Measurements from ENCODE around the gene PLLP. TPM values are rescaled to one million over a fixed set of nuclear protein-coding genes. Genes with fewer than 3 reads are reported as not detected.
A peak's percentile ranks its signal among the peaks of the same experiment; 100 is the strongest.

Gene PLLP
- total RNA-seq, 1 experiment from 2014 or later, result 0.72 TPM

GRCh38 chr16:57305159-57305811 is 20.8 kb upstream of the PLLP start:
- H3K9me3 ChIP-seq (ENCODE audit: control insufficient read depth, insufficient read depth, low read depth, low read length), result no peaks in the 10 kb centered on the region
- DNase-seq (ENCODE audit: low read depth, low spot score) (no peak), ATAC-seq (no peak)
- in situ Hi-C loops (cut with HindIII; ENCODE audit: low pct_unique_long_range_greater_than_20kb, low sequenced_read_pairs) (no loop called here), intact Hi-C loops (cut with micrococcal nuclease; ENCODE audit: unreplicated experiment) (no loop called here)
- H3K4me1 ChIP-seq (ENCODE audit: control insufficient read depth, insufficient read depth, low read length), result peaks cover 4% of the 10 kb centered on the region; the same call in 1 of the 2 replicates
- BruUV-seq (replicated peaks), result no TSS peak
- no peaks in the 10 kb centered on the region for H3K27me3 ChIP-seq (ENCODE audit: control insufficient read depth, insufficient read depth, low read length)
- H3K27ac ChIP-seq (ENCODE audit: low read length), result no peak overlapping the region; the same call in 1 of the 2 replicates
- H3K36me3 ChIP-seq (ENCODE audit: control insufficient read depth, insufficient read depth, low read length), result no peaks in the 10 kb centered on the region
- ChIA-PET CTCF (interaction anchor here (1.5 kb wide), 1 partner anchor 112 kb away, joined by 8 read pairs; no protein-coding TSS in a partner anchor), POLR2A (no interaction called here)
- TF ChIP-seq REST (IDR thresholded peaks at IDR 0.05; ENCODE audit: insufficient read depth in 1 of 2, low read depth in 2 of 2, low read length in 1 of 2) (no peak), SIN3A (IDR thresholded peaks at IDR 0.05; ENCODE audit: borderline replicate concordance, insufficient read depth, low read depth, low read length) (no peak), TCF7L2 (IDR thresholded peaks at IDR 0.05; ENCODE audit: low read depth, low read length) (no peak), POLR2AphosphoS5 (IDR thresholded peaks at IDR 0.05; ENCODE audit: low read depth, low read length) (no peak)
- TF ChIP-seq, protein P1, sequence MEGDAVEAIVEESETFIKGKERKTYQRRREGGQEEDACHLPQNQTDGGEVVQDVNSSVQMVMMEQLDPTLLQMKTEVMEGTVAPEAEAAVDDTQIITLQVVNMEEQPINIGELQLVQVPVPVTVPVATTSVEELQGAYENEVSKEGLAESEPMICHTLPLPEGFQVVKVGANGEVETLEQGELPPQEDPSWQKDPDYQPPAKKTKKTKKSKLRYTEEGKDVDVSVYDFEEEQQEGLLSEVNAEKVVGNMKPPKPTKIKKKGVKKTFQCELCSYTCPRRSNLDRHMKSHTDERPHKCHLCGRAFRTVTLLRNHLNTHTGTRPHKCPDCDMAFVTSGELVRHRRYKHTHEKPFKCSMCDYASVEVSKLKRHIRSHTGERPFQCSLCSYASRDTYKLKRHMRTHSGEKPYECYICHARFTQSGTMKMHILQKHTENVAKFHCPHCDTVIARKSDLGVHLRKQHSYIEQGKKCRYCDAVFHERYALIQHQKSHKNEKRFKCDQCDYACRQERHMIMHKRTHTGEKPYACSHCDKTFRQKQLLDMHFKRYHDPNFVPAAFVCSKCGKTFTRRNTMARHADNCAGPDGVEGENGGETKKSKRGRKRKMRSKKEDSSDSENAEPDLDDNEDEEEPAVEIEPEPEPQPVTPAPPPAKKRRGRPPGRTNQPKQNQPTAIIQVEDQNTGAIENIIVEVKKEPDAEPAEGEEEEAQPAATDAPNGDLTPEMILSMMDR (IDR thresholded peaks at IDR 0.05), result no peak
- H3K4me3 ChIP-seq (ENCODE audit: low read depth in 2 of 2, low read length in 2 of 2), result no peak overlapping the region

- CTCF ChIA-PET, result interaction anchor here (0.6 to 1.5 kb wide), 3 partner anchors 24 to 120 kb away, joined by 3 to 8 read pairs (median 4); no protein-coding TSS in a partner anchor
Observed at GRCh38 chr16:57304169-57305061, 19.9 kb upstream of the PLLP start.

More at GRCh38 chr16:57304169-57305061, 19.9 kb upstream of the PLLP start:
- TF ChIP-seq, protein P1 (IDR thresholded peaks at IDR 0.05), result no peak
- no peak for TF ChIP-seq REST (IDR thresholded peaks at IDR 0.05; ENCODE audit: insufficient read depth in 1 of 2, low read depth in 2 of 2, low read length in 1 of 2)
- TF ChIP-seq SIN3A (IDR thresholded peaks at IDR 0.05; ENCODE audit: borderline replicate concordance, insufficient read depth, low read depth, low read length), result no peak
- TF ChIP-seq POLR2AphosphoS5 (IDR thresholded peaks at IDR 0.05; ENCODE audit: low read depth, low read length), result no peak
- no peak for TF ChIP-seq TCF7L2 (IDR thresholded peaks at IDR 0.05; ENCODE audit: low read depth, low read length)
- no peaks in the 10 kb centered on the region for H3K9me3 ChIP-seq (ENCODE audit: control insufficient read depth, insufficient read depth, low read depth, low read length)
- no peak overlapping the region for H3K4me3 ChIP-seq (ENCODE audit: low read depth in 2 of 2, low read length in 2 of 2)
- BruUV-seq (replicated peaks), result no TSS peak
- POLR2A ChIA-PET, result no interaction called here
- intact Hi-C loops (cut with micrococcal nuclease; ENCODE audit: unreplicated experiment), result loop anchor here (5.0 kb wide), 2 partner anchors 68 to 213 kb away; partner anchors contain the start of gene CX3CL1
- H3K36me3 ChIP-seq (ENCODE audit: control insufficient read depth, insufficient read depth, low read length), result no peaks in the 10 kb centered on the region
- H3K27ac ChIP-seq (ENCODE audit: low read length), result peak overlapping the region; percentile 48; the same call in 1 of the 2 replicates
- peaks cover 4% of the 10 kb centered on the region; the same call in 1 of the 2 replicates for H3K4me1 ChIP-seq (ENCODE audit: control insufficient read depth, insufficient read depth, low read length)
- no peak for ATAC-seq
- DNase-seq (ENCODE audit: low read depth, low spot score), result peak; percentile 46
- no peaks in the 10 kb centered on the region for H3K27me3 ChIP-seq (ENCODE audit: control insufficient read depth, insufficient read depth, low read length)
- in situ Hi-C loops (cut with HindIII; ENCODE audit: low pct_unique_long_range_greater_than_20kb, low sequenced_read_pairs), result no loop called here
